Stomach (tissue), 4 donors: Measurements from ENCODE around the gene PRUNE2.

Source experiments
- CTCF ChIP-seq, 7 experiments: fragments of 450-650 bp in 4 of 7; fragments of 200-600 bp in 3 of 7; sonication (generic) in 3 of 7; IDR thresholded peaks; one replicate each; pipeline ENCODE4 v1.5.1; 2016 to 2019; ENCODE audit warnings: antibody characterized with exemption in 7 of 7, control low read depth in 2 of 7, mild to moderate bottlenecking in 1 of 7
- EP300 ChIP-seq: sonication (generic); formaldehyde crosslinking; IDR thresholded peaks from one replicate; pipeline ENCODE4 v1.6.1; 2017; ENCODE audit warnings: antibody characterized with exemption
- POLR2A ChIP-seq, 4 donors: fragments of 450-650 bp; IDR thresholded peaks; one replicate each; pipeline ENCODE4 v1.6.1; 2016; ENCODE audit warnings: antibody characterized with exemption in 4 of 4, control low read depth in 2 of 4, mild to moderate bottlenecking in 1 of 4, moderate library complexity in 1 of 4
- POLR2AphosphoS5 ChIP-seq, 3 donors: sonication (generic); formaldehyde crosslinking; IDR thresholded peaks; one replicate each; pipeline ENCODE4 v1.6.1; 2016; ENCODE audit warnings: antibody characterized with exemption in 3 of 3

GRCh38 chr9:76638001-76638400, 267.9 kb downstream of the PRUNE2 start:
- TF ChIP-seq CTCF (IDR thresholded peaks at IDR 0.05) (no peak), EP300 (no peak), POLR2AphosphoS5 (IDR thresholded peaks at IDR 0.05) (no peak), POLR2A (IDR thresholded peaks at IDR 0.05) (no peak)
